ENCODE measurements around the gene CLCN2.

The CLCN2 gene

DNA sequence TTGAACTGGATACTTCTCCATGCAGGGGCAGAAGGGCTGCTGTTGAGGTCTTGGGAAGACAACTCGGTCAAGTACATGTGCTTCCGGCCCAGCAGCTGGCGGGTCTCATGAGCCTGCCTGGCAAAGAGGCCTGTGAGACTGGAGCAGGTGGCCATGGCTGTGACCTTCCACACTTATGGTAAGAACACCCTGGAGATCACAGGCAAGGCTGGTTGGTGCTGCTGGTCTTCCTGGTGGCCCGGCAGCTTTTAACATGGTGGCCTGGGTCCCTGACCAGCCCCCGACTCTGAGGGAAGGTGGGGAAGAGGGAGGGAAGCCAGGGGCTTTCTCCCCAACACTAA lies 33.9 kb upstream of the CLCN2 start:
- H3K27ac Mint-ChIP-seq, result peak overlapping the region; percentile 72
- no peaks in the 10 kb centered on the region for H3K9me3 Mint-ChIP-seq
- peaks cover 11% of the 10 kb centered on the region for H3K27me3 Mint-ChIP-seq (ENCODE audit: low read depth, poor library complexity)
- no peaks in the 10 kb centered on the region for H3K36me3 Mint-ChIP-seq (ENCODE audit: low read depth)
- no peaks in the 10 kb centered on the region for H3K4me1 Mint-ChIP-seq
- H3K4me3 Mint-ChIP-seq, result no peak overlapping the region
- DNase-seq, result no peak
- TF ChIP-seq, protein P1, sequence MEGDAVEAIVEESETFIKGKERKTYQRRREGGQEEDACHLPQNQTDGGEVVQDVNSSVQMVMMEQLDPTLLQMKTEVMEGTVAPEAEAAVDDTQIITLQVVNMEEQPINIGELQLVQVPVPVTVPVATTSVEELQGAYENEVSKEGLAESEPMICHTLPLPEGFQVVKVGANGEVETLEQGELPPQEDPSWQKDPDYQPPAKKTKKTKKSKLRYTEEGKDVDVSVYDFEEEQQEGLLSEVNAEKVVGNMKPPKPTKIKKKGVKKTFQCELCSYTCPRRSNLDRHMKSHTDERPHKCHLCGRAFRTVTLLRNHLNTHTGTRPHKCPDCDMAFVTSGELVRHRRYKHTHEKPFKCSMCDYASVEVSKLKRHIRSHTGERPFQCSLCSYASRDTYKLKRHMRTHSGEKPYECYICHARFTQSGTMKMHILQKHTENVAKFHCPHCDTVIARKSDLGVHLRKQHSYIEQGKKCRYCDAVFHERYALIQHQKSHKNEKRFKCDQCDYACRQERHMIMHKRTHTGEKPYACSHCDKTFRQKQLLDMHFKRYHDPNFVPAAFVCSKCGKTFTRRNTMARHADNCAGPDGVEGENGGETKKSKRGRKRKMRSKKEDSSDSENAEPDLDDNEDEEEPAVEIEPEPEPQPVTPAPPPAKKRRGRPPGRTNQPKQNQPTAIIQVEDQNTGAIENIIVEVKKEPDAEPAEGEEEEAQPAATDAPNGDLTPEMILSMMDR (IDR thresholded peaks at IDR 0.05), result no peak

DNA sequence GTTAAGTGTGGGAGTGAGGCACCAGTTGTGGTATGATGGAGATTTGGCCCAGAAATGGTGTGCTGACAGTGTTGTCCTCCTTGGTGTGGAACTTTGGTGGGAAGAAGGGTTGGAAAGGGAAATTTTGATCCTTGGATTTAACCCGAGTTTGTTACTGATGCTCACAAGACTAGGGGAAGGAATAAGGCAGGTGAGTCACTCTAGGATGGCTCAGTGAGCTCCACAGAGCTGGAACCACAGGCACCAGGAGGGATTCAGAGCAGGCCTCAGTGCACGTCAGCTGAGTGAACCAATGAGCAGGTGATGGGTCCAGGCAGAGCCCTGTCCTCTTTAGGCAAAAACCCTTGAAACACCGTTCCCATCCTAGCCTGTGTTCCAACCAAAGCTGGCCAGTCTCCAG lies 29.9 kb upstream of the CLCN2 start:
- peaks cover 10% of the 10 kb centered on the region for H3K4me1 Mint-ChIP-seq
- no peak for DNase-seq
- no peak overlapping the region for H3K4me3 Mint-ChIP-seq
- H3K27me3 Mint-ChIP-seq (ENCODE audit: low read depth, poor library complexity), result peaks cover 7% of the 10 kb centered on the region
- TF ChIP-seq, protein P1 (IDR thresholded peaks at IDR 0.05), result no peak
- H3K36me3 Mint-ChIP-seq (ENCODE audit: low read depth), result no peaks in the 10 kb centered on the region
- peak overlapping the region; percentile 43 for H3K27ac Mint-ChIP-seq
- H3K9me3 Mint-ChIP-seq, result no peaks in the 10 kb centered on the region

DNA sequence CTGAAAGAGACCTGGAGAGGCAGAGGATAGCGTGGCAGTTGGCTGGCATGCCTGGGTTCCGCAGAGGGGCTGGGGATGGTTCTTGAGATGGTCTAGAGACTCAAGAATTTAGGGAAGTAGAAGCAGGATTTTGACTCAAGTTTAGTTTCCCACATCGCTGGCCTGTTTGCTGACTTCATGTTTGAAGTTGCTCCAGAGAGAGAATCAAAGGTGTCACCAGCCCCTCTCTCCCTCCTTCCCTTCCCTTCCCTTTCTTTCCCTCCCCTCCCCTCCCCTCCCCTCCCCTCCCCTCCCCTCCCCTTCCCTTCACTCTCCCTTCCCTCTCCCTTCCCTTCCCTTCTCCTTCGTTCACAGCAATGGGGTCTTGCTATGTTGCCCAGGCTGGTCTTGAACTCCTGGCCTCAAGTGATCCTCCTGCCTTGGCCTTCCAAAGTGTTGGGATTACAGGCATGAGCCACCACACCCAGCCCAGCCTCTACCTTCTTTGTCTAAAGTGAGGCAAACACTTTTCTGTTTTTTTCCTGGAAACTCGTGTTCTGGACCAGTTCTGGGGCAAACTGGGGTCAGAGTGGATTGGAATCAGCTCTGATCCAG lies 28.6 kb upstream of the CLCN2 start:
- DNase-seq, result no peak
- Mint-ChIP-seq H3K4me1 (peaks cover 10% of the 10 kb centered on the region), H3K27ac (peak overlapping the region; percentile 24), H3K36me3 (ENCODE audit: low read depth) (no peaks in the 10 kb centered on the region), H3K9me3 (no peaks in the 10 kb centered on the region), H3K4me3 (no peak overlapping the region), H3K27me3 (ENCODE audit: low read depth, poor library complexity) (peaks cover 7% of the 10 kb centered on the region)
- TF ChIP-seq, protein P1 (IDR thresholded peaks at IDR 0.05), result no peak

DNA sequence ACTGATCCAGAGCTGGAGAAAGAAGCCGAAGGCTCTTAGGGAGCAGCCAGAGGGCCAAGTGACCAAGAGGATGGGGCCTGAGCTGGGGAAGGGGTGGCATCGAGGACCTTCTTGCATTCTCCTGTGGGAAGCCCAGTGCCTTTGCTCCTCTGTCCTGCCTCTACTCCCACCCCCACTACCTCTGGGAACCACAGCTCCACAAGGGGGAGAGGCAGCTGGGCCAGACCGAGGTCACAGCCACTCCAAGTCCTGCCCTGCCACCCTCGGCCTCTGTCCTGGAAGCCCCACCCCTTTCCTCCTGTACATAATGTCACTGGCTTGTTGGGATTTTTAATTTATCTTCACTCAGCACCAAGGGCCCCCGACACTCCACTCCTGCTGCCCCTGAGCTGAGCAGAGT lies 28.0 kb upstream of the CLCN2 start:
- Mint-ChIP-seq H3K27me3 (ENCODE audit: low read depth, poor library complexity) (peaks cover 7% of the 10 kb centered on the region), H3K27ac (peak overlapping the region; percentile 24), H3K4me1 (peaks cover 10% of the 10 kb centered on the region), H3K36me3 (ENCODE audit: low read depth) (no peaks in the 10 kb centered on the region), H3K9me3 (no peaks in the 10 kb centered on the region), H3K4me3 (no peak overlapping the region)
- DNase-seq, result peak; percentile 22
- TF ChIP-seq, protein P1 (IDR thresholded peaks at IDR 0.05), result no peak

DNA sequence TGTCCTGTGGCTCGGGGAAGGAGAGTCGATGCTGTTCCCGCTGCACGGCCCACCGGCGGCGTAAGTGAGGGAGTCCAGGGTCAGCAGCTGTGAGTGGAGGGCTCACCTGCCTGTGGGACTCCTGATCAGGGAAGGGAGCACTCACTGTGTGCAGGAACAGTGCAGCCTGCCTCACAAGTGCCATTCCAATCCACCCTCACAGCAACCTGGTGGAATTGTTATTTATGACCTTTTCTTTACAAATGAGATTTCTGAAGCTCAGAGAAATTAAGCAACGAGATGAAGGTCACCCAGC lies 27.5 kb upstream of the CLCN2 start:
- no peak overlapping the region for H3K4me3 Mint-ChIP-seq
- DNase-seq, result no peak
- TF ChIP-seq, protein P1 (IDR thresholded peaks at IDR 0.05), result no peak
- peaks cover 7% of the 10 kb centered on the region for H3K27me3 Mint-ChIP-seq (ENCODE audit: low read depth, poor library complexity)
- H3K9me3 Mint-ChIP-seq, result no peaks in the 10 kb centered on the region
- no peaks in the 10 kb centered on the region for H3K36me3 Mint-ChIP-seq (ENCODE audit: low read depth)
- H3K4me1 Mint-ChIP-seq, result peaks cover 10% of the 10 kb centered on the region
- H3K27ac Mint-ChIP-seq, result no peak overlapping the region

DNA sequence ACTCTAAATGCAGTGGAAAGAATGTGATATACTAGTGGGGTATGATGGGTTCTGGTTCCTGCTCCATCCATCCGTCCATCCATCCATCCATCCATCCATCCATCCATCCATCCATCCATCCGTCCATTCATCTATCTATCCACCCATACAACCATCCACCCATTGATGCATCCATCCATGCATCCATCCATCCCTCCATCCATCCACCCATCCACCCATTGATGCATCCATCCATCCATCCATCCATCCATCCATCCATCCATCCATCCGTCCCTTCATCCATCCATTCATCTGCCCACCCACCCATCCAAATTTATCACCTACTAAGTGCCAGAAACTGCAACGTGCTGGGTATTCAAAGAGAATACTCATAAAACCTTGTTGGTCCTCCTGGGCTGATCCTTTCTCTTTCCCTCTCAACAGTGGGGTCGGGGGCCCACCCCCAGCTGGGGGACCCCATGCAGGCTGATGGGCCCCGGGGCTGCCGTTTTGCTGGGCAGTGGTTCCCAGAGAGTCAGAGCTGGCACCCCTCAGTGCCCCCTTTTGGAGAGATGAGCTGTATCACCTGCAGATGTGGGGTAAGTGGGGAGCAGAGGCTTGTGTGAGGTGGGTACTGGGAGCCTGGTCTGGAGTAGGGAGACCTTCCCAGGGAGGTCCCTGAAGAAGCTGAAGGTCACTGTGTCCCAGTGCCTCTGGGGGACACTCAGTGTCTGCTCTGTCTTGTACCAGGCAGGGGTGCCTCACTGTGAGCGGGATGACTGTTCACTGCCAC lies 26.9 kb upstream of the CLCN2 start:
- TF ChIP-seq, protein P1 (IDR thresholded peaks at IDR 0.05), result no peak
- Mint-ChIP-seq H3K4me3 (no peak overlapping the region), H3K9me3 (no peaks in the 10 kb centered on the region)

More for the DNA sequence above, 26.9 kb upstream of the CLCN2 start:
- Mint-ChIP-seq H3K36me3 (ENCODE audit: low read depth) (no peaks in the 10 kb centered on the region), H3K4me1 (peaks cover 10% of the 10 kb centered on the region), H3K27ac (no peak overlapping the region), H3K27me3 (ENCODE audit: low read depth, poor library complexity) (peaks cover 7% of the 10 kb centered on the region)
- no peak for DNase-seq

All from nephron progenitor cell (in vitro differentiated cells).